ENCODE results near the gene TPCN2. TPM values are rescaled to one million over a fixed set of nuclear protein-coding genes. Genes with fewer than 3 reads are reported as not detected.

TPCN2 gene
- total and polyA plus RNA-seq, 2 of the 8 experiments (the other 6 are each of a cell fraction or from before 2014, with no cell fraction given) = 9.7 to 18.6 TPM

GRCh38 chr11:69062169-69062855 lies 13.6 kb downstream of the TPCN2 start:
- Histone ChIP-seq H3K23ac (ENCODE audit: insufficient read length) (no peak overlapping the region), H3K18ac (ENCODE audit: extremely low read depth, low read length) (no peak overlapping the region), H3K27ac (ENCODE audit: low read depth, low read length) (no peak overlapping the region), H2AK5ac (ENCODE audit: low read depth, low read length) (no peak overlapping the region), H2BK12ac (ENCODE audit: low read depth, low read length) (no peak overlapping the region), H3K36me3 (ENCODE audit: control insufficient read depth in 2 of 4, insufficient read depth in 4 of 4, low read length in 3 of 4) (peaks cover 0 to 7% (median 3%) of the 10 kb centered on the region in 4 experiments; a peak in 4 of 8 replicates), H2BK20ac (ENCODE audit: low read length) (no peak overlapping the region), H3K4me1 (replicated peaks in 1 of 4; ENCODE audit: control insufficient read depth in 3 of 4, insufficient read depth in 4 of 4, low read length in 3 of 4) (no peaks in the 10 kb centered on the region; a peak in 1 of 7 replicates), H3K56ac (replicated peaks; ENCODE audit: insufficient read length, low read depth, low read length) (no peak overlapping the region), H3K9ac (replicated peaks in 1 of 4; ENCODE audit: extremely low read depth in 1 of 4, low read depth in 3 of 4, low read length in 3 of 4) (no peak overlapping the region), H3K14ac (ENCODE audit: insufficient read length) (no peak overlapping the region), H3K4me3 (ENCODE audit: extremely low read depth in 1 of 4, insufficient read depth in 2 of 4, low read depth in 3 of 4, low read length in 4 of 4) (no peak overlapping the region), H4K5ac (ENCODE audit: insufficient read length, low read depth, low read length) (no peak overlapping the region), H2AFZ (ENCODE audit: low read length) (no peak overlapping the region), H3K9me3 (ENCODE audit: insufficient read depth in 2 of 2, low read depth in 1 of 2, low read length in 1 of 2) (no peaks in the 10 kb centered on the region), H3K4ac (replicated peaks; ENCODE audit: insufficient read length, low read depth, low read length) (no peak overlapping the region), H4K8ac (ENCODE audit: extremely low read depth, insufficient read depth, low read length) (no peak overlapping the region; the same call in 1 of the 2 replicates), H2BK120ac (replicated peaks; ENCODE audit: low read depth, low read length) (no peak overlapping the region), H3K79me2 (ENCODE audit: control insufficient read depth in 1 of 2, insufficient read depth in 2 of 2, low read length in 2 of 2) (no peaks in the 10 kb centered on the region; a peak in 1 of 4 replicates), H3K27me3 (replicated peaks in 1 of 4; ENCODE audit: control insufficient read depth in 3 of 4, extremely low read depth in 1 of 4, insufficient read depth in 3 of 4, low read length in 3 of 4) (no peaks in the 10 kb centered on the region), H2BK5ac (ENCODE audit: low read depth, low read length) (no peak overlapping the region), H4K91ac (replicated peaks; ENCODE audit: insufficient read length, low read length) (no peak overlapping the region), H3K4me2 (ENCODE audit: insufficient read depth in 1 of 2, low read depth in 2 of 2, low read length in 2 of 2) (no peak overlapping the region), H3K23me2 (ENCODE audit: low read depth, low read length) (peaks cover 3% of the 10 kb centered on the region; the same call in 1 of the 2 replicates), H2BK15ac (ENCODE audit: low read length) (no peak overlapping the region), H4K20me1 (replicated peaks in 1 of 2; ENCODE audit: control insufficient read depth in 1 of 2, insufficient read depth in 2 of 2, low read length in 2 of 2) (peaks cover 9 to 32% of the 10 kb centered on the region in 2 experiments), H3K79me1 (ENCODE audit: low read depth, low read length) (peaks cover 23% of the 10 kb centered on the region)
- POLR2A ChIA-PET (ENCODE audit: partially characterized antibody) = interaction anchor here (0.7 to 1.2 kb wide), 2 partner anchors 12 to 49 kb away, joined by 3 read pairs; partner anchors contain the start of gene MRGPRF
- CTCF ChIA-PET (ENCODE audit: partially characterized antibody) = interaction anchor here (1.2 kb wide), 1 partner anchor 10 kb away, joined by 3 read pairs; no protein-coding TSS in a partner anchor
- 88% methylated on average over 13 of the region's 15 CpGs; no CpG with 5 or more reads in 1 of the 2 experiments for WGBS, 2 experiments (ENCODE audit: extremely low coverage in 1 of 2, insufficient coverage in 1 of 2, insufficient read length in 1 of 2, insufficient replicate concordance in 2 of 2, low coverage in 1 of 2, low lambda C conversion rate in 2 of 2, missing lambda C conversion rate in 1 of 2)
- DNase-seq (ENCODE audit: low read depth in 1 of 2, low spot score in 2 of 2) (no peak), FAIRE-seq (no peak)
- TF ChIP-seq KDM4A (IDR thresholded peaks at IDR 0.05; ENCODE audit: low read depth, low read length, severe bottlenecking) = no peak
- TF ChIP-seq, protein P1, sequence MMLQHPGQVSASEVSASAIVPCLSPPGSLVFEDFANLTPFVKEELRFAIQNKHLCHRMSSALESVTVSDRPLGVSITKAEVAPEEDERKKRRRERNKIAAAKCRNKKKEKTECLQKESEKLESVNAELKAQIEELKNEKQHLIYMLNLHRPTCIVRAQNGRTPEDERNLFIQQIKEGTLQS (IDR thresholded peaks at IDR 0.05; ENCODE audit: insufficient read depth, low read depth, low read length) = no peak
